Renal pelvis (tissue), 4 donors: ENCODE data around the gene SMARCA4. TPM values are rescaled to one million over a fixed set of nuclear protein-coding genes. Genes with fewer than 3 reads are reported as not detected.
A peak's percentile ranks its signal among the peaks of the same experiment; 100 is the strongest.
"Not testable (repeated sequence)": the region's sequence is repeated elsewhere in the genome, so short reads cannot be mapped to it uniquely, and the experiment has no call there.

Experiments used
- DNase-seq: peaks from one replicate; pipeline ENCODE4 v3.0.0-alpha.2; 2013
- polyA plus RNA-seq, 3 donors: library from polyadenylated mRNA; unstranded; fragments of 120-200 nt; gene quantifications; one replicate each; pipeline ENCODE4 v1.2.1, GENCODE V29; 2013; ENCODE audit not compliant: insufficient read length in 3 of 3

SMARCA4 gene
- polyA plus RNA-seq, 3 donors = 164 to 189 (median 168) TPM

GRCh38 chr19:10927730-10928562 lies 32.9 kb upstream of the SMARCA4 start:
- no peak for DNase-seq

DNA sequence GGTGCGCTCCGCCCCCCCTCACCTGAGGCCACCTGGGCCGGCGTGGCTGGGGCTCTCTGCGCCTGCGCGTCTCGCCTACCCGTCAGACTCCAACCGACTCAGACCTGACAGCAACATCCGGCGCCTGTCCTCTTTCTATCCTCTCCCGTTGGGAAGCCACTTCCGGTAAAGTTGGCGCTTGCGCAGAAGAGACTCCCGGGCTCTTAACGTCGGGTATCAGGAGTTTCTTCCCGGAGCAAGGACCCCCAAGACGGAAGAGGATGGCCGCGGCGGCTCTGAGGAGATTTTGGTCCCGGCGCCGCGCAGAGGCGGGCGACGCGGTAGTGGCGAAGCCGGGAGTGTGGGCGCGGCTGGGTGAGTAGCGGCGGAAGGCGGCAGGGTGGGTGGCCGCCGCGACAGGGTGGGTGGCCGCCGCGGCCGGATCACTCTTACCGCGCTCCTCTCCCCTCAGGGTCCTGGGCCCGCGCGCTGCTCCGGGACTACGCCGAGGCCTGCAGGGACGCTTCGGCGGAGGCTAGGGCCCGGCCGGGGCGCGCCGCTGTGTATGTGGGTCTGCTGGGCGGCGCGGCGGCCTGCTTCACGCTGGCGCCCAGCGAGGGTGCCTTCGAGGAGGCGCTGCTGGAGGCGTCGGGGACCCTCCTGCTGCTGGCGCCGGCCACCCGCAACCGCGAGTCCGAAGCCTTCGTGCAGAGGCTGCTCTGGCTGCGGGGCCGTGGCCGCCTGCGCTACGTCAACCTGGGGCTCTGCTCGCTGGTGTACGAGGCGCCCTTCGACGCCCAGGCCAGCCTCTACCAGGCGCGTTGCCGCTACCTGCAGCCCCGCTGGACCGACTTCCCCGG lies 32.0 kb upstream of the SMARCA4 start, which contains the start of the genes TIMM29 and YIPF2:
Gene TIMM29, plus strand, starts transcription at position 249 of the 839 bp plus-strand sequence. Its CDS starts 12 bp downstream, at position 261.
Gene YIPF2, minus strand, starts transcription at position 77 of the 839 bp plus-strand sequence. CDS start 229 bp downstream, outside the sequence.
- peak; percentile 99 for DNase-seq

DNA sequence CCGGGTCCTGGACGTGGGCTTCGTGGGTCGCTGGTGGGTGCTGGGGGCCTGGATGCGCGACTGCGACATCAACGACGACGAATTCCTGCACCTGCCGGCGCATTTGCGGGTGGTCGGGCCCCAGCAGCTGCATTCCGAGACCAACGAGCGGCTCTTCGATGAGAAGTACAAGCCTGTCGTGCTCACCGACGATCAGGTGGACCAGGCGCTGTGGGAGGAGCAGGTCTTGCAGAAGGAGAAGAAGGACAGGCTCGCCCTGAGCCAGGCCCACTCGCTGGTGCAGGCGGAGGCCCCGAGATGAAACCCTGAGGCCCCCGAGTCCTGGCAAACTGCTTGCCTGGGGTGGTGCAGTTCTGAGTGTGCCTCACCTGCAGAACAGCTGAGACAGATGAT lies 31.4 kb upstream of the SMARCA4 start:
- DNase-seq = no peak

GRCh38 chr19:10935371-10936059 lies 25.3 kb upstream of the SMARCA4 start:
- no peak for DNase-seq

DNA sequence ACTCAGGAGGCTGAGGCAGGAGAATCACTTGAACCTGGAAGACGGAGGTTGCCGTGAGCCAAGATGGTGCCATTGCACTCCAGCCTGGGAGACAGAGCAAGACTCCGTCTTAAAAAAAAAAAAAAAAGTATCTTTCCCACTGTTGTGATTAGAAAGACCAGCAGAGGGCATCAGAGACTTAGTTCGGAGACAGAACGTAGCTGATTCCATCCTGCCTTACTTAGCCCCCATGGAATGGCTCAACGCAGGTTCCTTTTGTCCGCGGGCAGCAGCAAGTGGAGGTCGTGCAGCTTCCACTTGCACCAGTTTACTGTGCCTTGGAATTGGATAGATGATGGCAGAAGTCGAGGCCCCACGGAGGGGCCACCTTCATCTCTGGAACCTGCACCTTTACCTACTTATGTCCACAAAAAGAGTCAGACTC lies 24.2 kb upstream of the SMARCA4 start:
- DNase-seq = peak; percentile 85

DNA sequence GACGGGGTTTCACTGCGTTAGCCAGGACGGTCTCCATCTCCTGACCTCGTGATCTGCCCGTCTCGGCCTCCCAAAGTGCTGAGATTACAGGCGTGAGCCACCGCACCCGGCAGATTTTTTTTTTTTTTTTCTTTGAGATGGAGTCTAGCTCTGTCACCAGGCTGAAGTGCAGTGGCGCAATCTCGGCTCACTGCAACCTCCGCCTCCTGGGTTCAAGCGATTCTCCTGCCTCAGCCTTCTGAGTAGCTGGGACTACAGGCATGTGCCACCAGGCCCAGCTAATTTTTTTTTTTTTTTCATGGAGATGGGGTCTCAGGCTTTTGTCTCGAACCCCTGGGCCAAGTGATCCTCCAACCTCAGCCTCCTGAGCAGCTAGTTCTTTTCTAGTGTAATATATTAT lies 19.2 kb upstream of the SMARCA4 start:
- DNase-seq = not testable (repeated sequence)

DNA sequence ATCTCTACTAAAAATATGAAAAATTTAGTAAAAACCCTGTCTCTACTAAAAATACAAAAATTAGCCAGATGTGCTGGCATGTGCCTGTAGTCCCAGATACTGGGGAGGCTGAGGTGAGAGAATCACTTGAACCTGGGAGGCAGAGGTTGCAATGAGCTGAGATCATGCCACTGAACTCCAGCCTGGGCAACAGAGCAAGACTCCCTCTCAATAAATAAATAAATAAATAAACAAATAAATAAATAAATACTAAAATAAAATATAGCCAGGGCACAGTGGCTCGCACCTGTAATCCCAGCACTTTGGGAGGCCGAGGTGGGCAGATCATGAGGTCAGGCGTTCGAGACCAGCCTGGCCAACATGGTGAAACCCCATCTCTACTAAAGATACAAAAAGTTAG lies 17.4 kb upstream of the SMARCA4 start:
- not testable (repeated sequence) for DNase-seq

DNA sequence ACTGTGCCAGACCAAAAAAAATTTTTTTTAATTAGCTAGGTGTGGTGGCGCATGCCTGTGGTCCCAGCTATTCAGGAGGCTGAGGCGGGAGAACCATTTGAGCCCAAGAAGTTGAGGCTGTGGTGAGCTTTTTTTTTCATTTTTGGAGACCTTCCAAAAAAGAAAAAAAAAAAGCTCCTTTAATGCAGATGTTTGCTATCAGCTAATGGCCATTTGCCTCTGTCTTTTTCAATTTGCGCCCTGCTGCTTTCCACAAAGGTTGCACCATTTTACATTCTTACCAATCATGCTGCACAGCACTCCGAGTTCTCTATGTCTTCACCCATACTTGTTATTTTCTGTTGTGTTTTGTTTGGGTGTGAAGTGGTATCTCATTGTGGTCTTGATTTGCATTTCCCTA lies 15.6 kb upstream of the SMARCA4 start:
- DNase-seq = no peak

DNA sequence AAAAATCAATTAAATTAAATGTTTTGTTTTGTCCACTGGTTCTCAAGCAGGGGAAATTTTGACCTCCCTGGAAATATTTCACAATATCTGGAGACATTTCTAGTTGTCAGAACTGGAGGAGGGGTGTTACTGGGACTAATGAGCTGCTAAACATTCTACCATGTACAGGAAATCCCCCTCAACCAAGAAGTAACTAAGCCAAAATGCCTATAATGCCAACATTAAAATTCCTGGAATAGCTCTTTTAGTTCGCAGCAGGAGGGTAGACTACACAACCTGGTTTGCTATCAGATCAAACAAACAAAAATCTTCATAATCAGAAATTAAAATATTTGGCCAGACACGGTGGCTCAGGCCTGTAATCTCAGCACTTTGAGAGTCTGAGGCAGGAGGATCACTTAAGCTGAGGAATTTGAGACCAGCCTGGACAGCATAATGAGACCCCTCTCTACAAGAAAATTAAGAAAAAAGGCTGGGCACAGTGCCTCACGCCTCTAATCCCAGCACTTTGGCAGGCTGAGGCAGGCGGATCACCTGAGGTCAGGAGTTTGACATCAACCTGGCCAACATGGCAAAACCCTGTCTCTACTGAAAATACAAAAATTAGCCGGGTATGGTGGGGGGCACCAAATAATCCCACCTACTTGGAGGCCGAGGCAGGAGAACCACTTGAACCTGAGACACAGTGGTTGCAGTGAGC lies 13.7 kb upstream of the SMARCA4 start:
- DNase-seq = no peak

DNA sequence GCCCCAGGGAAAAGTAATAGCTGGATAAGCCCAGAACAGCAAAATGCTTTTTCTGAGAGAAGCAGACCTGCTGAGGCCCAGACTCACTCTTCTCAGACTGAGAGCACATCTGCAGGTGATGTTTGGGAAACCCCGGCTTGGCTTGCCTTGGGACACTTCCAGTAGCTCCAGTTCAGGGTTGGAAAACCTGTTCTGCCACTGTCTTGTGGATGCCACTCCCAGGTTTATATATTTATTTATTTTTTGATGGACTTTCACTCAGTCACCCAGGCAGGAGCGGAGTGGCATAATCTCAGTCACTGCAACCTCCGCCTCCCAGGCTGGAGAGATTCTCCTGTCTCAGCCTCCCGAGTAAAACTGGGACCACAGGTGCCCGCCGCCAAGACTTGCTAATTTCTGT lies 8.0 kb upstream of the SMARCA4 start:
- DNase-seq = no peak

DNA sequence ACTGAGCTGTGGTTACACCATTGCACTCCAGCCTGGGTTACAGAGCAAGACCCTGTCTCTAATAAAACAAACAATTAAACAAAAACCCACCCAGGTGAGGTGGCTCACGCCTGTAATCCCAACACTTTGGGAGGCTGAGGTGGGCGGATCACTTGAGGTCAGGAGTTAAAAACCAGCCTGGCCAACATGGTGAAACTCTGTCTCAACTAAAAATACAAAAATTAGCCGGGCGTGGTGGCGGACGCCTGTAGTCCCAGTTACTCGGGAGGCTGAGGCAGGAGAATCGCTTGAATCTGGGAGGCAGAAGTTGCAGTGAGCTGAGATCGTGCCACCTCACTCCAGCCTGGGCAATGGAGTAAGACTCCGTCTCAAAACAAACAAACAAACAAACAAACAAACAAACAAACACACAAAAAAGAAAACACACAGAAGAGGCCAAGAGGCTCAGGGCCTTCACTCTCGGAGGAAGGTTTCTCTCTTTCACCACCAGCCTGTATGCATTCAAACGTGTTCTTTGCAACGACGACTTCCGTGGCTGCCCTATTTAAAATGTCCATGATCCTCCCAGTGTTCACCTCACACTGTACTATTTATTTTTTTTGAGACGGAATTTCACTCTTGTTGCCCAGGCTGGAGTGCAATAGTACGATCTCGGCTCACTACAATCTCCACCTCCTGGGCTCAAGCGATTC lies 1.4 kb upstream of the SMARCA4 start:
- DNase-seq = not testable (repeated sequence)

DNA sequence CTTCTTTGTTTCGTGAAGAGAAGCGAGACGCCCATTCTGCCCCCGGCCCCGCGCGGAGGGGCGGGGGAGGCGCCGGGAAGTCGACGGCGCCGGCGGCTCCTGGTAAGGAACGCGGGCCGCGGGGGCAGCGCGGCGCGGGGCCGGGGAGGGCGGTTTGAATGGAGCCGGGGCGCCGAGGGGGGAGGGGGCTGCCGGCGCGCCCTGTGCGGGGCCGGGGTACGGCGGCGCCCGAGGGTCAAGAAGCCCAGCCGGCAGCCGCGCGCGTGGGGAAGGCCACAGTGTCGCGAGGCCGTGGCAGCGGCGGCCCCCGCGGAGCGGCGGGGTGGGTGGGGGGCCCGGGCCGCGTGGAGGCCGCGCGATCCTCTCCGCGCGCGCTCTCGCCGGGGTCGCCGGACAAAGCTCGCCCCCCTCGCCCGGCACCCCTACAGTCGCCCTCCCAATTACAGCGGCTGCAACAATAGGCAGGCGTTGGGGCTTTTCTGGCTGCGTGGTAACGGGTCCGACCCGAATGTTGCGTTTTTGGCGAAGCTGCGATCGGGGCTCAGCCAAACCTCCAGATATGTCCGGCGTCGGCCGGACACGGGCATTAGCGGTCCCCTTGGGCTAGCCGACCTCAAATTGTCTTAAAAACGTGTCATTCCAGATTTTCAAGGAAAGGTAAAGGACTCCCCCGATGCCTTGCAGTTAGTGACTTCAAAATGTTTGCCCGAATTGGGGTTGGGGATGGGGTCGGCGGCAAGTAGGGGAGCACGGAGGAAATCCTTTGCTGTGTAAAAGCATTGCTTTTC lies 437 bp downstream of the SMARCA4 start:
- DNase-seq = no peak

GRCh38 chr19:10962863-10963262 lies 2.0 kb downstream of the SMARCA4 start:
- DNase-seq = no peak

DNA sequence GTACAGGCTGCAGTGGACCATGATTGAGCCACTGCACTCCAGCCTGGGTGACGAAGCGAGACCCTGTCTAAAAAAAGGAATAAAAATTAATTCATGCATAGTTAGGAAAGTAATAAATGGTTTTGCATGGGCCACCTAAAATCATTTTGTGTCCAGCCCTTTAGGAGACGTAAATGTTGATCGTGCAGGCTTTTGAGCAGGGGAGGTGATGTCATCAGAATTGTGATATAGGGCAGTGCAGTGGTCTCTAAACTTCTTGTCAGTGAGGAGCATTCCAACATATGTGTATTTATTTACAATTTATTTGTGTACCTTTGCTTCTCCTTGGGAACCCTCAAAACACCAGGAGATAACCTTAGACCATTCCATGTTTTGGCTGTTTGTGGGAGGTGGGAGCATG lies 3.0 kb downstream of the SMARCA4 start:
- no peak for DNase-seq

DNA sequence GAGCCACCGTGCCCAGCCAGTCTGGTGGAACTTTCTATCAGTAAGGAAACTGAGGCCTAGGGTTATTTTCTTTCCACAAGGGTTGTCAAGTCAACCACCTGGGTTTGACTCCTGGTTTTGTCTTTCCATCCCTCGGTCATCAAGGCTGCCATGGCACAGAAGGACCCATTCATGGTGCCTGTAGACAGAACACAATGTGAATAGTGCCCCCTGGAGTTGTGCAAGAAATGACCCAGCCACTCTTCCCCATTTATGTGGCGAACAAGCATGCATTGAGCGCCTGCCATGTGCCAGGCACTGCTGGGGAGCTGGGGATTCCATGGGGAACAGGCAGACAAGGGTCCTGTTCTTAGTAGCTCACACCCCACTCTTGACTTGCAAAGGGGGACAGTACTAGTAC lies 4.1 kb downstream of the SMARCA4 start:
- DNase-seq = no peak

DNA sequence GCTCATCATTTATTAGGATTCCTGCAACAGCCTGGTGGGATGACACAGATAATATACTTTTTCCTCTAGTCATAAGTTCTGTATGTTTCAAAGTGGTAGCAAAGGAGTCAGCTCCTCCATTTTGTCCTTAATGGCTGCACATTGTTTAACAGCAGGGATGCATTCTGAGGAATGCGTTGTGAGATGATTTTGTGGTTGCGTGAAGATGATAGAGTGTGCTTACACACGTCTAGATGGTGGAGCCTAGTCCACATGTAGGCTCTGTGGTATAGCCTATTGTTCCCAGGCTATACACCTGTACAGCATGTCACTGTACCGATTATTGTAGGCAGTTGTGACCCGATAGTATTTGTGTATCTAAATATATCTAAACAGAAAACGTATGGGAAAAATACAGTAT lies 4.6 kb downstream of the SMARCA4 start:
- no peak for DNase-seq

DNA sequence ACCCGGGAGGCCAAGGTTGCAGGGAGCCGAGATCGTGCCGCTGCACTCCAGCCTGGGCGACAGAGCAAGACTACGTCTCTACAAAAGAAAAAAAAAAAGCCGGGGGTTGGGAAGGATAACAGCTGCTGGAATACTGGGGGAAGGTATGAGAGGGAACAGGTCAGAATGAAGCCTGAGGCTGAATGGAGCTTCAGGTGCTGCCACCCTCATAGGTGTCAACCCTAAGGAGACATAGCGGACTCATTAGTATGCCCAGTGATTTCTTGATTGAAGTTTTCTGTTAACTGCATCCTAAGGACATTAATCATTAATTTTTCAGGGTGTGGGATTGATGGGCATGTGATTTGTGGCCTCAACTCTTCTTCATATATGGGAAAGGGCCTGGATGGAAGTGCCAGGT lies 6.0 kb downstream of the SMARCA4 start:
- DNase-seq = no peak

DNA sequence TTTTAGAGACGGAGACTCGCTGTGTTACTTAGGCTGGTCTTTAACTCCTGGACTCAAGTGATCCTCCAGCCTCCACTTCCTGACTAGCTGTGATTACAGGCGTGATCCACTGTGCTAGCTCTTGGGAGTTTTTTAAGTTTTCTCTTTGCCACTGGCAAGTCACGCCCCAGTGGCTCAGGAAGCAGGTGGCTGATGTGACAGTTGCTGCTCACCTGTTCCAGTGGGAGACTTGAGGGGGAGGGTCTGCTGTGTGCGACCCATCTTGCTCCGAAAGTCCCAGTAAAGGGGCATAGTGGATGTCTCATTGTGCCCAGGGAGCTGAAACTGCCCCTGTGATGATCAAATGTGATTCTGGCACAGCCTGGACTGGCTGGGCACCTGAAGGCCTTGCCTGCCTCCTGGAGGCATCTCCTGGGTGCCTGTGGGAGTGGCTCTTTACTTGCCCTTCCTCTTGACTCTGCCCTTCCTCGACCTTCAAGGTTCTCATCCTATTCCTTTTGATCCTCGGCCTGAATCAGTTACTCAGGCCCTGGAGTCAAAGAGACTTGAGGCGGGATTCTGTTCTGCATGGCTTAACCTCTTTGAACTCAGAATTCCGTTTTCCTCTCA lies 7.8 kb downstream of the SMARCA4 start:
- no peak for DNase-seq

DNA sequence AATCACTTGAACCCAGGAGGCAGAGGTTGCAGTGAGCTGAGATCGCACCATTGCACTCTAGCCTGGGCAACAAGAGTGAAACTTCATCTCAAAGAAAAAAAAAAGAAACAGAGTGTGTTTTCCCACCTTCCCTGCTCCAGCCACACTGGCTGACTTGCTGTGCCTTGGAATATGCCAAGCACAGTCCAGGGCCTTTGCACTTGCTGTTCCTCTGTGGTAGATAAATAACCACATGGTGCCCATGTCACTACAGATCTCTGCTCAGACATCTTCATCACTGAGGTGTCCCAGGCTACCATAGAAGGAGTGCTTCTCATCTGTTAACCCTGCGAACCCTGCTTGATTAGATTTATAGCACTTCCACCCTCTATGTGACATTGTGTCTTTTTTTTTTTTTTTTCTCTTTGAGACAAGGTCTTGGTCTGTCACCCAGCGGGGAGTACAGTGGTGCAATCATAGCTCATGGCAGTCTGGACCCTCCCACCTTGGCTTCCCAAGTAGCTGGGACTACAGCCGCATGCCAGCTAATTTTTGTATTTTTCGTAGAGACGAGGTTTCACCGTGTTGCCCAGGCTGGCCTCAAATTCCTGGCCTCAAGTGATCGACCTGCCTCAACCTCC lies 10.4 kb downstream of the SMARCA4 start:
- DNase-seq = no peak
